ENCODE measurements around the gene PTN.

Gene PTN

GRCh38 chr7:137325927-137326326 lies 17.6 kb downstream of the PTN start:
- no peak overlapping the region for H3K27ac ChIP-seq
- no peak for DNase-seq (ENCODE audit: low spot score)
- TF ChIP-seq CTCF (IDR thresholded peaks at IDR 0.05), result no peak
- no peak overlapping the region for H3K4me3 ChIP-seq

- Histone ChIP-seq H3K27ac (no peak overlapping the region), H3K4me3 (no peak overlapping the region)
- no peak for DNase-seq (ENCODE audit: low spot score)
- no peak for TF ChIP-seq CTCF (IDR thresholded peaks at IDR 0.05)
These were observed 18.5 kb downstream of the PTN start for GRCh38 chr7:137324796-137325696.

GRCh38 chr7:137316648-137317353 lies 26.7 kb downstream of the PTN start:
- no peak for DNase-seq (ENCODE audit: low spot score)
- Histone ChIP-seq H3K4me3 (no peak overlapping the region), H3K27ac (no peak overlapping the region)
- no peak for TF ChIP-seq CTCF (IDR thresholded peaks at IDR 0.05)

- no peak for TF ChIP-seq CTCF (IDR thresholded peaks at IDR 0.05)
- Histone ChIP-seq H3K27ac (no peak overlapping the region), H3K4me3 (no peak overlapping the region)
- DNase-seq (ENCODE audit: low spot score), result no peak
These were observed 30.3 kb downstream of the PTN start for GRCh38 chr7:137313201-137313600.

- TF ChIP-seq CTCF (IDR thresholded peaks at IDR 0.05), result no peak
- Histone ChIP-seq H3K27ac (no peak overlapping the region), H3K4me3 (no peak overlapping the region)
- no peak for DNase-seq (ENCODE audit: low spot score)
These were observed 36.8 kb downstream of the PTN start for GRCh38 chr7:137306748-137307147.

GRCh38 chr7:137305901-137306621 lies 37.5 kb downstream of the PTN start:
- Histone ChIP-seq H3K4me3 (no peak overlapping the region), H3K27ac (no peak overlapping the region)
- no peak for TF ChIP-seq CTCF (IDR thresholded peaks at IDR 0.05)
- DNase-seq (ENCODE audit: low spot score), result no peak
